K562 (cell line): Measurements from ENCODE around the gene VEGFB. TPM values are rescaled to one million over a fixed set of nuclear protein-coding genes. Genes with fewer than 3 reads are reported as not detected.

Experiments used
- BRCA1 ChIP-seq, 2 experiments: fragments of 450-650 bp in 1 of 2; sonication (generic) in 1 of 2; formaldehyde crosslinking in 1 of 2; IDR thresholded peaks; 2 replicates each; pipeline versions ENCODE4 v1.5.0 to v1.6.1; 2017 to 2020; ENCODE audit warnings: mild to moderate bottlenecking in 1 of 2, missing genetic modification reagents in 1 of 2
- CHD1 ChIP-seq: fragments of 200-600 bp; sonication (generic); IDR thresholded peaks from one replicate; pipeline ENCODE4 v1.6.1; 2012; ENCODE audit warnings: mild to moderate bottlenecking, moderate library complexity, low read length, inconsistent platforms
- CTBP1 ChIP-seq: fragments of 450-650 bp; IDR thresholded peaks from 2 replicates; pipeline ENCODE4 v1.6.1; 2016; ENCODE audit warnings: borderline replicate concordance
- NCOA4 ChIP-seq: fragments of 450-650 bp; IDR thresholded peaks from 2 replicates; pipeline ENCODE4 v1.6.1; 2018; ENCODE audit warnings: mild to moderate bottlenecking; ENCODE audit not compliant: partially characterized antibody
- RFX5 ChIP-seq: IDR thresholded peaks from 2 replicates; pipeline ENCODE4 v1.6.1; 2011; ENCODE audit warnings: low read depth, mild to moderate bottlenecking, improper control_type of control experiment, low read length
- ZFX ChIP-seq: sonication (generic); formaldehyde crosslinking; IDR thresholded peaks from 2 replicates; pipeline ENCODE4 v1.8.0; 2022; ENCODE audit warnings: mild to moderate bottlenecking, missing genetic modification reagents, moderate library complexity
- ZMIZ1 ChIP-seq, 2 experiments: fragments of 150-350 bp in 1 of 2; IDR thresholded peaks; 2 replicates each; pipeline ENCODE4 v1.6.1; 2012 to 2016; ENCODE audit warnings: low read depth in 2 of 2, low read length in 2 of 2, mild to moderate bottlenecking in 1 of 2, moderate library complexity in 1 of 2
- ZNF318 ChIP-seq, 2 experiments: fragments of 450-650 bp; IDR thresholded peaks; 2 replicates each; pipeline ENCODE4 v1.6.1; 2016; ENCODE audit warnings: mild to moderate bottlenecking in 2 of 2, borderline replicate concordance in 1 of 2, low read depth in 1 of 2, moderate library complexity in 1 of 2
- ZNF507 ChIP-seq: conservative IDR thresholded peaks from 2 replicates; pipeline ENCODE4 v1.6.1; 2017; ENCODE audit warnings: missing genetic modification characterization, missing compliant biosample characterization
- polyA plus RNA-seq, 8 experiments: library from polyadenylated mRNA; depleted of rRNA in 4 of 8; stranded (reverse) in 5 of 8; unstranded in 3 of 8; fragments of >200 nt; fragmentation: Nextera tagmentation in 2 of 8; fragmentation: Illumina TruSeq in 1 of 8; extraction: Ambion mirVana in 2 of 8; extraction: Trizol in 1 of 8; gene quantifications; 2 replicates each; pipeline versions ENCODE4 v1.2.1 to v1.2.3, GENCODE V29; 2011 to 2014; ENCODE audit warnings: inconsistent platforms in 1 of 8, missing spikeins in 1 of 8
- total RNA-seq, 7 experiments: library from RNA; depleted of rRNA in 6 of 7; stranded (reverse); fragments of >200 nt in 6 of 7; fragmentation: Illumina TruSeq in 2 of 7; extraction: Trizol in 2 of 7; gene quantifications; 2 replicates each; pipeline versions ENCODE4 v1.2.1 to v1.2.3, GENCODE V29; 2011 to 2021; ENCODE audit warnings: low replicate concordance in 1 of 7
- TF ChIP-seq, protein P1 (sequence below): conservative IDR thresholded peaks from 2 replicates; pipeline ENCODE4 v1.6.1; 2011; ENCODE audit warnings: low read depth, mild to moderate bottlenecking, low read length; ENCODE audit not compliant: control insufficient read depth
- TF ChIP-seq, protein P2 (sequence below): fragments of 450-650 bp; IDR thresholded peaks from 2 replicates; pipeline ENCODE4 v1.6.1; 2017; ENCODE audit warnings: mild to moderate bottlenecking, moderate library complexity

The VEGFB gene
- total and polyA plus RNA-seq, 9 of the 15 experiments (the other 6 are each of a cell fraction or from before 2014, with no cell fraction given), result 11.0 to 83.4 (median 25.7) TPM

GRCh38 chr11:64240435-64241240 lies 6.3 kb downstream of the VEGFB start, which contains the start of gene FKBP2 (continued):
- TF ChIP-seq ZMIZ1 (IDR thresholded peaks at IDR 0.05; ENCODE audit: low read depth in 2 of 2, low read length in 2 of 2) (peak in 1 of 2 experiments; percentile 76; a peak in 2 of 4 replicates), RFX5 (no peak), BRCA1 (IDR thresholded peaks at IDR 0.05) (no peak), BRCA1 (CRISPR knock-in tag; IDR thresholded peaks at IDR 0.05) (no peak), CHD1 (peak; percentile 33), ZFX (CRISPR knock-in tag) (peak; percentile 90), ZNF507 (tag) (no peak), NCOA4 (no peak), CTBP1 (peak; percentile 34; the same call in 1 of the 2 replicates), ZNF318 (IDR thresholded peaks at IDR 0.05; ENCODE audit: borderline replicate concordance in 1 of 2, low read depth in 1 of 2) (no peak; a peak in 1 of 4 replicates)
- TF ChIP-seq, protein P1, sequence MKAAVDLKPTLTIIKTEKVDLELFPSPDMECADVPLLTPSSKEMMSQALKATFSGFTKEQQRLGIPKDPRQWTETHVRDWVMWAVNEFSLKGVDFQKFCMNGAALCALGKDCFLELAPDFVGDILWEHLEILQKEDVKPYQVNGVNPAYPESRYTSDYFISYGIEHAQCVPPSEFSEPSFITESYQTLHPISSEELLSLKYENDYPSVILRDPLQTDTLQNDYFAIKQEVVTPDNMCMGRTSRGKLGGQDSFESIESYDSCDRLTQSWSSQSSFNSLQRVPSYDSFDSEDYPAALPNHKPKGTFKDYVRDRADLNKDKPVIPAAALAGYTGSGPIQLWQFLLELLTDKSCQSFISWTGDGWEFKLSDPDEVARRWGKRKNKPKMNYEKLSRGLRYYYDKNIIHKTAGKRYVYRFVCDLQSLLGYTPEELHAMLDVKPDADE, result peak; percentile 39
- TF ChIP-seq, protein P2, sequence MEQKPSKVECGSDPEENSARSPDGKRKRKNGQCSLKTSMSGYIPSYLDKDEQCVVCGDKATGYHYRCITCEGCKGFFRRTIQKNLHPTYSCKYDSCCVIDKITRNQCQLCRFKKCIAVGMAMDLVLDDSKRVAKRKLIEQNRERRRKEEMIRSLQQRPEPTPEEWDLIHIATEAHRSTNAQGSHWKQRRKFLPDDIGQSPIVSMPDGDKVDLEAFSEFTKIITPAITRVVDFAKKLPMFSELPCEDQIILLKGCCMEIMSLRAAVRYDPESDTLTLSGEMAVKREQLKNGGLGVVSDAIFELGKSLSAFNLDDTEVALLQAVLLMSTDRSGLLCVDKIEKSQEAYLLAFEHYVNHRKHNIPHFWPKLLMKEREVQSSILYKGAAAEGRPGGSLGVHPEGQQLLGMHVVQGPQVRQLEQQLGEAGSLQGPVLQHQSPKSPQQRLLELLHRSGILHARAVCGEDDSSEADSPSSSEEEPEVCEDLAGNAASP, result no peak
